Natural killer cell (primary cell): ENCODE data around the gene TNS3. TPM values are rescaled to one million over a fixed set of nuclear protein-coding genes. Genes with fewer than 3 reads are reported as not detected.

Experiments used
- ATAC-seq, 3 donors: fragments of 150-1000 bp in 2 of 3; fragments of 200-7000 bp in 1 of 3; cut with Tn5 transposase; 1 replicate in 1 of 3; 2 replicates in 2 of 3; pipeline ENCODE4 v1.10.0; 2021; ENCODE audit warnings: mild to moderate bottlenecking in 2 of 3, moderate library complexity in 2 of 3
- DNase-seq, 2 donors: peaks; one replicate each; pipeline versions ENCODE4 v3.0.0 to v3.0.0-alpha.2; 2013 to 2021; ENCODE audit warnings: mixed read lengths in 1 of 2
- H3K27ac ChIP-seq: one replicate; pipeline ENCODE4 v1.5.1; 2013; ENCODE audit warnings: mild to moderate bottlenecking, low read length
- H3K27me3 ChIP-seq: one replicate; pipeline ENCODE4 v1.6.1; 2013; ENCODE audit warnings: low read length; ENCODE audit not compliant: control insufficient read depth, insufficient read depth
- H3K36me3 ChIP-seq: one replicate; pipeline ENCODE4 v1.6.1; 2013; ENCODE audit warnings: low read length; ENCODE audit not compliant: control insufficient read depth, insufficient read depth
- H3K4me1 ChIP-seq: one replicate; pipeline ENCODE4 v1.6.1; 2013; ENCODE audit warnings: low read length; ENCODE audit not compliant: control insufficient read depth, insufficient read depth
- H3K4me3 ChIP-seq: one replicate; pipeline ENCODE4 v1.5.1; 2013; ENCODE audit warnings: low read length
- H3K9me3 ChIP-seq: one replicate; pipeline ENCODE4 v1.6.1; 2013; ENCODE audit warnings: low read length; ENCODE audit not compliant: control insufficient read depth, insufficient read depth
- H3K27ac Mint-ChIP-seq, 2 donors: one replicate each; pipeline ENCODE4 v1.8.0; 2022; ENCODE audit warnings: mild to moderate bottlenecking in 2 of 2, mixed read lengths in 2 of 2, moderate library complexity in 1 of 2
- H3K27me3 Mint-ChIP-seq, 2 donors: one replicate each; pipeline ENCODE4 v1.8.0; 2022; ENCODE audit warnings: low read depth in 2 of 2, mixed read lengths in 2 of 2
- H3K36me3 Mint-ChIP-seq: one replicate; pipeline ENCODE4 v1.8.0; 2022; ENCODE audit warnings: mixed read lengths
- H3K4me1 Mint-ChIP-seq, 2 donors: one replicate each; pipeline ENCODE4 v1.8.0; 2022; ENCODE audit warnings: mixed read lengths in 2 of 2
- H3K4me3 Mint-ChIP-seq: one replicate; pipeline ENCODE4 v1.8.0; 2022; ENCODE audit warnings: mild to moderate bottlenecking, moderate library complexity, mixed read lengths
- H3K9me3 Mint-ChIP-seq, 2 donors: one replicate each; pipeline ENCODE4 v1.8.0; 2022; ENCODE audit warnings: mixed read lengths in 2 of 2
- CTCF ChIP-seq: fragments of 200-600 bp; IDR thresholded peaks from one replicate; pipeline ENCODE4 v1.8.0; 2022; ENCODE audit warnings: antibody characterized with exemption
- WGBS: methylation state at CpG from one replicate; pipeline ENCODE4 v1.1.7; 2013; ENCODE audit warnings: missing lambda C conversion rate; ENCODE audit not compliant: insufficient coverage; 5-methylcytosine and 5-hydroxymethylcytosine counted together
- intact Hi-C: fragments of 100-400 bp; cut with micrococcal nuclease; formaldehyde crosslinking; loops from one replicate; pipeline ENCODE4 v1.14.2; 2022
- total RNA-seq, 4 donors: library from RNA; stranded (reverse); fragments of 120-200 nt in 1 of 4; gene quantifications; one replicate each; pipeline versions ENCODE4 v1.2.3 to v1.2.4, GENCODE V29; 2013 to 2022

TNS3 gene
- total RNA-seq, 3 donors from 2014 or later (not counting 1 experiment from before 2014, with no cell fraction given) = 1.6 to 3.5 (median 2.9) TPM

- H3K4me1 Mint-ChIP-seq = no peaks in the 10 kb centered on the region
- Histone ChIP-seq H3K27me3 (no peaks in the 10 kb centered on the region), H3K9me3 (no peaks in the 10 kb centered on the region), H3K36me3 (no peaks in the 10 kb centered on the region), H3K4me3 (no peak overlapping the region), H3K27ac (no peak overlapping the region), H3K4me1 (no peaks in the 10 kb centered on the region)
- intact Hi-C loops = no loop called here
- no peaks in the 10 kb centered on the region for H3K9me3 Mint-ChIP-seq
- TF ChIP-seq CTCF = no peak
- no peak for DNase-seq
- H3K4me3 Mint-ChIP-seq = no peak overlapping the region
- H3K27me3 Mint-ChIP-seq = no peaks in the 10 kb centered on the region
- 96% methylated on average over 2 of the region's 6 CpGs for WGBS
- no peak for ATAC-seq
- H3K27ac Mint-ChIP-seq = no peak overlapping the region
- H3K36me3 Mint-ChIP-seq = no peaks in the 10 kb centered on the region
Measured at GRCh38 chr7:47529826-47530555, 51.9 kb downstream of the TNS3 start.

GRCh38 chr7:47529405-47529804 is 52.5 kb downstream of the TNS3 start:
- Mint-ChIP-seq H3K4me1 (no peaks in the 10 kb centered on the region), H3K27ac (no peak overlapping the region), H3K27me3 (no peaks in the 10 kb centered on the region), H3K9me3 (no peaks in the 10 kb centered on the region), H3K36me3 (no peaks in the 10 kb centered on the region), H3K4me3 (no peak overlapping the region)
- Histone ChIP-seq H3K4me1 (no peaks in the 10 kb centered on the region), H3K4me3 (no peak overlapping the region), H3K27ac (no peak overlapping the region), H3K36me3 (no peaks in the 10 kb centered on the region), H3K9me3 (no peaks in the 10 kb centered on the region), H3K27me3 (no peaks in the 10 kb centered on the region)
- no peak for DNase-seq
- no peak for TF ChIP-seq CTCF
- no peak for ATAC-seq
- intact Hi-C loops = no loop called here
- WGBS = 83% methylated on average over 1 of the region's 1 CpG

- H3K27ac ChIP-seq = no peak overlapping the region
- no peaks in the 10 kb centered on the region for H3K36me3 ChIP-seq
- H3K27me3 Mint-ChIP-seq = no peaks in the 10 kb centered on the region
- H3K4me1 Mint-ChIP-seq = no peaks in the 10 kb centered on the region
- no peaks in the 10 kb centered on the region for H3K36me3 Mint-ChIP-seq
- no peaks in the 10 kb centered on the region for H3K9me3 Mint-ChIP-seq
- H3K4me1 ChIP-seq = no peaks in the 10 kb centered on the region
- H3K27ac Mint-ChIP-seq = no peak overlapping the region
- no peak for TF ChIP-seq CTCF
- 74% methylated on average over 6 of the region's 6 CpGs for WGBS
- H3K9me3 ChIP-seq = no peaks in the 10 kb centered on the region
- ATAC-seq (no peak), DNase-seq (no peak)
- no peak overlapping the region for H3K4me3 ChIP-seq
- no peaks in the 10 kb centered on the region for H3K27me3 ChIP-seq
- intact Hi-C loops = no loop called here
- H3K4me3 Mint-ChIP-seq = no peak overlapping the region
Measured at GRCh38 chr7:47528471-47528870, 53.4 kb downstream of the TNS3 start.

- H3K27me3 Mint-ChIP-seq = no peaks in the 10 kb centered on the region
- Histone ChIP-seq H3K27ac (no peak overlapping the region), H3K4me3 (no peak overlapping the region), H3K36me3 (no peaks in the 10 kb centered on the region), H3K4me1 (no peaks in the 10 kb centered on the region), H3K27me3 (no peaks in the 10 kb centered on the region), H3K9me3 (no peaks in the 10 kb centered on the region)
- intact Hi-C loops = no loop called here
- 90% methylated on average over 6 of the region's 6 CpGs for WGBS
- no peak overlapping the region for H3K27ac Mint-ChIP-seq
- H3K9me3 Mint-ChIP-seq = no peaks in the 10 kb centered on the region
- TF ChIP-seq CTCF = no peak
- DNase-seq (no peak), ATAC-seq (no peak)
- H3K36me3 Mint-ChIP-seq = no peaks in the 10 kb centered on the region
- no peak overlapping the region for H3K4me3 Mint-ChIP-seq
- H3K4me1 Mint-ChIP-seq = no peaks in the 10 kb centered on the region
Measured at GRCh38 chr7:47526466-47526865, 55.4 kb downstream of the TNS3 start.
